Measurements from ENCODE around the gene TRIO. TPM values are rescaled to one million over a fixed set of nuclear protein-coding genes. Genes with fewer than 3 reads are reported as not detected.
A peak's percentile ranks its signal among the peaks of the same experiment; 100 is the strongest.

Gene TRIO
- polyA plus RNA-seq, 1 of the 3 experiments (the other 2 are of a cell fraction) = 229 TPM

DNA sequence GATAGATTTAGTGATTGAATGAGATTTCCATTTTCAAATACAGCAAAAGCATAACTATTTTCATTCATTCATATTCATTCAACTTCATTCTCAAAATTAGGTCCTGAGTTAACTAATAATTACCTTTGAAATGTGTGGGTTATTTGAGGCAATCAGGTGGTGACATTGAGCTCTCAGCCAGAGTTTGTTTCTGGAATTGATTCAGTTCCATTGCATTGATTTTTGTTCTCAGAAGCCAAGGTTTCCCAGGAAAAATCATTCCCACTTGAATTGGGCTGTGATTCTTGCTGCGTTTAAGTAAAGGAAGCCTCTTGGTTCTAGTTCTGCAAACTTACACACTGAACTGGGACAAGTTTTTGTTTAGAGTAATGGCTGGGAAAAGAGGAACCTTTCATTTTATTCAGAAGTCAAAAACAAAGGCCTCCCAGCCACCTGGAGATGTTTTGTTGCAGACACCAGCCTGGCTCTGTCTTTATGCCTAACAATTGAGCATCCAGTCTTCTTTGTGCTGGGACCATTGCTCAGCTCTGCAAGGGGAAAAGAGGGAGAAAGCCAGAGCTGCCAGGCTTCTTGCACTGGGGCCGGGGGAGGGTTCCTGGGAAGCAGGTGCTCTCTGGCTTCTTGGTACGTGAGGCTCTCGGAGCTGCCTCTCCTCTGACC, 198.6 kb downstream of the TRIO start:
- H3K79me2 ChIP-seq (ENCODE audit: insufficient read depth) = peaks cover 100% of the 10 kb centered on the region
- TF ChIP-seq RFX5 (IDR thresholded peaks at IDR 0.05; ENCODE audit: low read length) (no peak), JUND (IDR thresholded peaks at IDR 0.05) (no peak), YY1 (IDR thresholded peaks at IDR 0.05; ENCODE audit: low read depth) (no peak), RXRA (IDR thresholded peaks at IDR 0.05; ENCODE audit: borderline replicate concordance, low read depth) (no peak), POLR2AphosphoS5 (IDR thresholded peaks at IDR 0.05; ENCODE audit: low read depth, low read length) (no peak), MEF2A (IDR thresholded peaks at IDR 0.05; ENCODE audit: borderline replicate concordance, low read depth) (no peak), TAF1 (IDR thresholded peaks at IDR 0.05; ENCODE audit: borderline replicate concordance, low read depth, low read length) (no peak), SMC3 (IDR thresholded peaks at IDR 0.05; ENCODE audit: low read depth, low read length) (no peak), NFIC (IDR thresholded peaks at IDR 0.05; ENCODE audit: borderline replicate concordance) (no peak), FOXJ3 (CRISPR knock-in tag; IDR thresholded peaks at IDR 0.05) (no peak), FOSL2 (IDR thresholded peaks at IDR 0.05; ENCODE audit: borderline replicate concordance, low read depth) (no peak), TCF12 (IDR thresholded peaks at IDR 0.05) (no peak), FOXM1 (IDR thresholded peaks at IDR 0.05; ENCODE audit: low read depth) (no peak), GATA2 (CRISPR knock-in tag; IDR thresholded peaks at IDR 0.05) (no peak)
- TF ChIP-seq, protein P1, sequence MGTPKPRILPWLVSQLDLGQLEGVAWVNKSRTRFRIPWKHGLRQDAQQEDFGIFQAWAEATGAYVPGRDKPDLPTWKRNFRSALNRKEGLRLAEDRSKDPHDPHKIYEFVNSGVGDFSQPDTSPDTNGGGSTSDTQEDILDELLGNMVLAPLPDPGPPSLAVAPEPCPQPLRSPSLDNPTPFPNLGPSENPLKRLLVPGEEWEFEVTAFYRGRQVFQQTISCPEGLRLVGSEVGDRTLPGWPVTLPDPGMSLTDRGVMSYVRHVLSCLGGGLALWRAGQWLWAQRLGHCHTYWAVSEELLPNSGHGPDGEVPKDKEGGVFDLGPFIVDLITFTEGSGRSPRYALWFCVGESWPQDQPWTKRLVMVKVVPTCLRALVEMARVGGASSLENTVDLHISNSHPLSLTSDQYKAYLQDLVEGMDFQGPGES (IDR thresholded peaks at IDR 0.05; ENCODE audit: low read depth, low read length) = no peak
- TF ChIP-seq, protein P2, sequence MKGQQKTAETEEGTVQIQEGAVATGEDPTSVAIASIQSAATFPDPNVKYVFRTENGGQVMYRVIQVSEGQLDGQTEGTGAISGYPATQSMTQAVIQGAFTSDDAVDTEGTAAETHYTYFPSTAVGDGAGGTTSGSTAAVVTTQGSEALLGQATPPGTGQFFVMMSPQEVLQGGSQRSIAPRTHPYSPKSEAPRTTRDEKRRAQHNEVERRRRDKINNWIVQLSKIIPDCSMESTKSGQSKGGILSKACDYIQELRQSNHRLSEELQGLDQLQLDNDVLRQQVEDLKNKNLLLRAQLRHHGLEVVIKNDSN (IDR thresholded peaks at IDR 0.05; ENCODE audit: borderline replicate concordance, low read depth) = no peak
- TF ChIP-seq, protein P3, sequence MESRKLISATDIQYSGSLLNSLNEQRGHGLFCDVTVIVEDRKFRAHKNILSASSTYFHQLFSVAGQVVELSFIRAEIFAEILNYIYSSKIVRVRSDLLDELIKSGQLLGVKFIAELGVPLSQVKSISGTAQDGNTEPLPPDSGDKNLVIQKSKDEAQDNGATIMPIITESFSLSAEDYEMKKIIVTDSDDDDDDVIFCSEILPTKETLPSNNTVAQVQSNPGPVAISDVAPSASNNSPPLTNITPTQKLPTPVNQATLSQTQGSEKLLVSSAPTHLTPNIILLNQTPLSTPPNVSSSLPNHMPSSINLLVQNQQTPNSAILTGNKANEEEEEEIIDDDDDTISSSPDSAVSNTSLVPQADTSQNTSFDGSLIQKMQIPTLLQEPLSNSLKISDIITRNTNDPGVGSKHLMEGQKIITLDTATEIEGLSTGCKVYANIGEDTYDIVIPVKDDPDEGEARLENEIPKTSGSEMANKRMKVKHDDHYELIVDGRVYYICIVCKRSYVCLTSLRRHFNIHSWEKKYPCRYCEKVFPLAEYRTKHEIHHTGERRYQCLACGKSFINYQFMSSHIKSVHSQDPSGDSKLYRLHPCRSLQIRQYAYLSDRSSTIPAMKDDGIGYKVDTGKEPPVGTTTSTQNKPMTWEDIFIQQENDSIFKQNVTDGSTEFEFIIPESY (IDR thresholded peaks at IDR 0.05; ENCODE audit: borderline replicate concordance, low read depth) = no peak
- no peaks in the 10 kb centered on the region for H3K9me3 ChIP-seq
- no peaks in the 10 kb centered on the region for H3K9me2 ChIP-seq
- H3K4me1 ChIP-seq (ENCODE audit: control insufficient read depth in 1 of 2, insufficient read depth in 2 of 2, low read depth in 1 of 2, low read length in 1 of 2) = peaks cover 6 to 10% of the 10 kb centered on the region in 2 experiments; a peak in 2 of 4 replicates
- peaks cover 63 to 70% of the 10 kb centered on the region in 2 experiments for H3K36me3 ChIP-seq (replicated peaks in 1 of 2; ENCODE audit: control insufficient read depth in 1 of 2, insufficient read depth in 2 of 2, low read length in 1 of 2)
- no peaks in the 10 kb centered on the region for H3K27me3 ChIP-seq (ENCODE audit: insufficient read depth)
- H3K9ac ChIP-seq = no peak overlapping the region
- DNase-seq = no peak
- no peak overlapping the region for H3K4me3 ChIP-seq (ENCODE audit: low read depth in 2 of 2, low read length in 1 of 2)
- POLR2A ChIA-PET = no interaction called here
- H3F3A ChIP-seq (replicated peaks; ENCODE audit: insufficient read depth) = peaks cover 32% of the 10 kb centered on the region
- no peak overlapping the region for H2AFZ ChIP-seq (ENCODE audit: low read depth)
- H3K27ac ChIP-seq (ENCODE audit: low read depth in 2 of 2, low read length in 1 of 2) = peak overlapping the region; percentile 7 to 25; a peak in 3 of 4 replicates
- 75% methylated on average over 4 of the region's 4 CpGs for WGBS (ENCODE audit: low lambda C conversion rate)
- no peak overlapping the region for H3K4me2 ChIP-seq
- CTCF ChIA-PET = interaction anchor here (0.9 to 3.1 kb wide), 5 partner anchors 10 to 365 kb away, joined by 3 to 8 read pairs (median 6); no protein-coding TSS in a partner anchor
- H4K20me1 ChIP-seq (ENCODE audit: insufficient read depth) = peaks cover 63% of the 10 kb centered on the region
